Neuron (in vitro differentiated cells): ENCODE measurements around the gene IL6ST.

Experiments used
- H2AFZ ChIP-seq: one replicate; pipeline ENCODE4 v1.6.1; 2013; ENCODE audit warnings: low read depth, mild to moderate bottlenecking, inconsistent platforms, low read length, moderate library complexity
- H3K27me3 ChIP-seq: one replicate; pipeline ENCODE4 v1.6.1; 2013; ENCODE audit warnings: low read length; ENCODE audit not compliant: insufficient read depth
- H3K36me3 ChIP-seq: one replicate; pipeline ENCODE4 v1.6.1; 2013; ENCODE audit warnings: low read length; ENCODE audit not compliant: insufficient read depth
- H3K4me1 ChIP-seq: one replicate; pipeline ENCODE4 v1.6.1; 2013; ENCODE audit warnings: low read length; ENCODE audit not compliant: insufficient read depth
- H3K4me3 ChIP-seq: 2 replicates; pipeline ENCODE4 v1.5.1; 2013; ENCODE audit warnings: mild to moderate bottlenecking, low read length, moderate library complexity
- H3K9me3 ChIP-seq: one replicate; pipeline ENCODE4 v1.6.1; 2013; ENCODE audit warnings: low read length

IL6ST gene

GRCh38 chr5:55904152-55904551 is 90.6 kb downstream of the IL6ST start:
- H3K27me3 ChIP-seq = no peaks in the 10 kb centered on the region
- H3K4me3 ChIP-seq = no peak overlapping the region
- H3K4me1 ChIP-seq = no peaks in the 10 kb centered on the region
- H3K9me3 ChIP-seq = no peaks in the 10 kb centered on the region
- no peak overlapping the region for H2AFZ ChIP-seq
- no peaks in the 10 kb centered on the region for H3K36me3 ChIP-seq

- H2AFZ ChIP-seq = no peak overlapping the region
- H3K4me3 ChIP-seq = no peak overlapping the region
- H3K9me3 ChIP-seq = no peaks in the 10 kb centered on the region
- H3K4me1 ChIP-seq = no peaks in the 10 kb centered on the region
- H3K36me3 ChIP-seq = no peaks in the 10 kb centered on the region
- no peaks in the 10 kb centered on the region for H3K27me3 ChIP-seq
Measured at GRCh38 chr5:55903121-55903701, 91.6 kb downstream of the IL6ST start.

DNA sequence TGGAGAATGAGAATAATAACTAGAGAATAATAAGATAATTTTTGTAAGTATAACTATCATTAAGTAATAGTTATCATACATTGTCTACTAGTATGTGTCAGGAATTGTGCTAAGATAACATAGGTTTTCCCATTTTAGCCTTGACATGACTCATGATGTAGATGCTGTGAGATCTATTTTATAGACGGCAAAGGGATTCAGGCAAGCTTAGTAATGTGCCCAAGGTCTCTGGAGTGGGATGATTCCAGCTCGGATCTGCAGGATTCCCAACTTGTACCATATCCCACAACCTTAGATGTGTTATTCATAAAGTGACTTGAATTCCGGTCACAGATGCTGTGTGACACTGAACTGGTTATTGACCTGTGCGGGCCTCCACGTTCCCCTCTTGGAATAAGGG is 92.1 kb downstream of the IL6ST start:
- Histone ChIP-seq H3K27me3 (no peaks in the 10 kb centered on the region), H3K4me1 (no peaks in the 10 kb centered on the region), H3K4me3 (no peak overlapping the region), H2AFZ (no peak overlapping the region), H3K9me3 (no peaks in the 10 kb centered on the region), H3K36me3 (no peaks in the 10 kb centered on the region)

GRCh38 chr5:55900776-55901175 is 94.0 kb downstream of the IL6ST start:
- Histone ChIP-seq H3K4me1 (no peaks in the 10 kb centered on the region), H3K27me3 (no peaks in the 10 kb centered on the region)

GRCh38 chr5:55900068-55900467 is 94.7 kb downstream of the IL6ST start:
- Histone ChIP-seq H3K4me1 (no peaks in the 10 kb centered on the region), H3K27me3 (no peaks in the 10 kb centered on the region), H3K4me3 (no peak overlapping the region), H2AFZ (no peak overlapping the region), H3K9me3 (no peaks in the 10 kb centered on the region), H3K36me3 (no peaks in the 10 kb centered on the region)

More at GRCh38 chr5:55900776-55901175, 94.0 kb downstream of the IL6ST start:
- Histone ChIP-seq H2AFZ (no peak overlapping the region), H3K4me3 (no peak overlapping the region), H3K9me3 (no peaks in the 10 kb centered on the region), H3K36me3 (no peaks in the 10 kb centered on the region)

- Histone ChIP-seq H3K4me3 (no peak overlapping the region), H3K36me3 (no peaks in the 10 kb centered on the region), H3K9me3 (no peaks in the 10 kb centered on the region), H3K27me3 (no peaks in the 10 kb centered on the region), H2AFZ (no peak overlapping the region), H3K4me1 (no peaks in the 10 kb centered on the region)
Measured at GRCh38 chr5:55899344-55899743, 95.4 kb downstream of the IL6ST start.

DNA sequence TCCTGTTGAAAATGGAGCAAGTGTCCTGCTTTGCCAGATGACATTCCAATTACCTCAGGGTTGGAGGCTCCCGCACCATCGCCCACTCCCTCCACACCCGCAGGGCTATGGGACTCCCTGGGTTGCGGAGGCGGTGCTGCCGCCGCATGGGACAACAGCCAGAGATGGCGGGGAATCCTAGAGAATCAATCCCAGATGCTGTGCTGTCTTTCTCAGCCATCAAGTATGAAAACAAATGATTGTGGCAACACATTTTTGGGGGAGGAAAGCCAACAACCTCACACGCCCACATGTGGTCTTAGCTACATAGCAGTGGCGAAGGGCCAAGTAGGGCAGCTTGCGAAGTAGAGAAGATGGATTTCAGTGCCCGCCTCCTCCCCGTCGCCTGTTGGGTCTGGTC is 96.9 kb downstream of the IL6ST start:
- no peaks in the 10 kb centered on the region for H3K9me3 ChIP-seq
- no peaks in the 10 kb centered on the region for H3K36me3 ChIP-seq
- no peaks in the 10 kb centered on the region for H3K4me1 ChIP-seq
- H2AFZ ChIP-seq = no peak overlapping the region
- H3K4me3 ChIP-seq = no peak overlapping the region
- H3K27me3 ChIP-seq = no peaks in the 10 kb centered on the region

GRCh38 chr5:55897206-55897894 is 97.4 kb downstream of the IL6ST start:
- Histone ChIP-seq H3K36me3 (no peaks in the 10 kb centered on the region), H3K4me3 (no peak overlapping the region), H3K27me3 (no peaks in the 10 kb centered on the region), H2AFZ (no peak overlapping the region), H3K9me3 (peaks cover under 1% of the 10 kb centered on the region), H3K4me1 (no peaks in the 10 kb centered on the region)

GRCh38 chr5:55896663-55897062 is 98.1 kb downstream of the IL6ST start:
- Histone ChIP-seq H3K4me3 (no peak overlapping the region), H2AFZ (no peak overlapping the region), H3K36me3 (no peaks in the 10 kb centered on the region), H3K9me3 (peaks cover 3% of the 10 kb centered on the region), H3K4me1 (no peaks in the 10 kb centered on the region), H3K27me3 (no peaks in the 10 kb centered on the region)

GRCh38 chr5:55896238-55896637 is 98.5 kb downstream of the IL6ST start:
- peaks cover 3% of the 10 kb centered on the region for H3K9me3 ChIP-seq
- no peak overlapping the region for H3K4me3 ChIP-seq
- no peaks in the 10 kb centered on the region for H3K36me3 ChIP-seq
- H3K27me3 ChIP-seq = no peaks in the 10 kb centered on the region
- no peaks in the 10 kb centered on the region for H3K4me1 ChIP-seq
- H2AFZ ChIP-seq = no peak overlapping the region

DNA sequence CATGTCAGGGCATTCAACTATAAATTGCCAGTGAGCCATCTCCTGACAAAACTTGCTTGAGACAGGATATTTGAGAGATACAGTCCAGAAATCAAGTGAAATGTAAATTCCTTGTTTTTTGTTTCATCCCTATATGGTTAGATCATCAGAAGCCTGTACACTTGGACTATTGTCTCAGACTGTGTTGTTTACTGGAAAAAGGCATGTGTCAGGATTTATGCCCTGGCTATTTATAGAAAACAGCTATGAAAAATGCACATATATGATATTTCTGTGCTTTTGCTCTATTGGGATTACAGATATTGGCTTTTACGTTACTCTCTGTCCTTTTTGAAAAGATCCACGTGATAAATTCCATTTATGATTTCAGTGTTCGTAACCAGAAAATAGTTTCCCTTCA is 99.4 kb downstream of the IL6ST start:
- H2AFZ ChIP-seq = no peak overlapping the region
- no peaks in the 10 kb centered on the region for H3K36me3 ChIP-seq
- peaks cover 3% of the 10 kb centered on the region for H3K9me3 ChIP-seq
- H3K27me3 ChIP-seq = no peaks in the 10 kb centered on the region
- H3K4me1 ChIP-seq = no peaks in the 10 kb centered on the region
- H3K4me3 ChIP-seq = no peak overlapping the region

DNA sequence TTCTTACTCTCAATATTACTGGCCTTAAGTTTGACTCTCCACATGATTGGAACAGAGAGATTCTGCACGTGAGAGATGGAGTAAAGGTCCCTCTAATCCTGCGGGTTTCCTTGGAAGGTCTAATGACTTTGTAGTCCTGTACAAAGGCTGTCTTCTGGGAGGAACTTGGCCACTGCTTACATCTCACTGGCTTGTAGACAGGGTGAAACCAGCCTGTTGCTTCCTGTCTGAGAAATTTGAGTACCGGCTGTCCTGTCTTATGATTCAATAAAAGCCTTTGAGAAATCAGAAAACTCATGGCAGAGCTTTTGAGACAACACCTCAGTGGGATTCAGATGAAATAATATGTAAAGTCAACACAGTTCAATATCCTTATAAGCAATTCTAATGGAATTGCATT is 100.6 kb downstream of the IL6ST start:
- H3K27me3 ChIP-seq = no peaks in the 10 kb centered on the region
- no peaks in the 10 kb centered on the region for H3K4me1 ChIP-seq
- H3K4me3 ChIP-seq = no peak overlapping the region
- no peaks in the 10 kb centered on the region for H3K36me3 ChIP-seq
- no peak overlapping the region for H2AFZ ChIP-seq
- peaks cover 3% of the 10 kb centered on the region for H3K9me3 ChIP-seq

- Histone ChIP-seq H3K4me3 (no peak overlapping the region), H2AFZ (no peak overlapping the region), H3K4me1 (no peaks in the 10 kb centered on the region), H3K27me3 (no peaks in the 10 kb centered on the region), H3K9me3 (peaks cover 3% of the 10 kb centered on the region), H3K36me3 (no peaks in the 10 kb centered on the region)
Measured at GRCh38 chr5:55892479-55892878, 102.3 kb downstream of the IL6ST start.

DNA sequence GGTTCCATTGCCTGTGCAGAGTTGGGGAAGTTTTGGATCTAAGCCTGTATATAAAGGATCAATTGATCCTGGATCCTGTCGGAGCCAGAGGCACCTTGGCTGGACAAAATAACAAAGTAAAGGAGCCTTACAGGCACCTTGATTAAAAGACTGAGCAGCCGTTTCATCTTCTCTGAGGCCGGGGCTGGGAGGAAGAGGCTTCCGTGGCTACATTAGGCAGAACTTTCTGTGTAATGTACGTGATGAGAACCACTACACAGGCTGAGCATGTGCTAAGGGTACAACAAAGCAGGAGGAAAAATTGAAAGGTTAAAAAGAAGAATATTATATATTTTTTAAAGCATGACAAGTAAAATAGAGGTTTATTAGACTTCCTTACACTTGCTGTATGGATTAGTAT is 106.6 kb downstream of the IL6ST start:
- no peak overlapping the region for H3K4me3 ChIP-seq
- H3K36me3 ChIP-seq = no peaks in the 10 kb centered on the region
- no peak overlapping the region for H2AFZ ChIP-seq
- H3K9me3 ChIP-seq = peaks cover 3% of the 10 kb centered on the region
- H3K27me3 ChIP-seq = peaks cover 3% of the 10 kb centered on the region
- H3K4me1 ChIP-seq = no peaks in the 10 kb centered on the region
